ENCODE measurements around the gene BHMT. TPM values are rescaled to one million over a fixed set of nuclear protein-coding genes. Genes with fewer than 3 reads are reported as not detected.
A peak's percentile ranks its signal among the peaks of the same experiment; 100 is the strongest.

BHMT gene
- total and polyA plus RNA-seq, 2 of the 4 experiments (the other 2 are of a cell fraction): not detected

- no peaks in the 10 kb centered on the region for H3K36me3 ChIP-seq (ENCODE audit: control insufficient read depth, insufficient read depth, low read length)
- no peaks in the 10 kb centered on the region for H3K9me1 ChIP-seq (ENCODE audit: insufficient read depth, low read length)
- no peak overlapping the region; the same call in 1 of the 2 replicates for H3K18ac ChIP-seq (ENCODE audit: low read depth, low read length)
- H2BK120ac ChIP-seq (ENCODE audit: low read depth, low read length): no peak overlapping the region
- intact Hi-C loops (cut with micrococcal nuclease): no loop called here
- POLR2A ChIA-PET (ENCODE audit: unreplicated experiment): no interaction called here
- TF ChIP-seq NFE2L2 (IDR thresholded peaks at IDR 0.05; ENCODE audit: low read depth, low read length): peak; percentile 49; the same call in 1 of the 2 replicates
- TF ChIP-seq FOS (IDR thresholded peaks at IDR 0.05; ENCODE audit: low read depth, low read length): no peak
- TF ChIP-seq CEBPB (IDR thresholded peaks at IDR 0.05; ENCODE audit: low read depth, low read length): no peak
- no peak for TF ChIP-seq POLR2A (IDR thresholded peaks at IDR 0.05; ENCODE audit: low read depth, low read length)
- in situ Hi-C loops (cut with MboI; ENCODE audit: low sequenced_read_pairs): no loop called here
- peaks cover 10% of the 10 kb centered on the region for H3K9me3 ChIP-seq (ENCODE audit: control insufficient read depth, insufficient read depth, low read length)
- H4K8ac ChIP-seq (ENCODE audit: low read depth in 2 of 2, low read length in 2 of 2): no peak overlapping the region
- no TSS peak for BruUV-seq (replicated peaks)
- no peak overlapping the region for H4K5ac ChIP-seq (ENCODE audit: low read depth, low read length)
- no peak overlapping the region for H2AK9ac ChIP-seq (replicated peaks; ENCODE audit: low read depth, low read length, poor library complexity)
- 54 to 100% methylated on average over 1 to 4 of the region's 6 CpGs for WGBS, 2 experiments (ENCODE audit: extremely low coverage in 2 of 2, insufficient read length in 1 of 2)
- H4K20me1 ChIP-seq (ENCODE audit: insufficient read depth, low read length): no peaks in the 10 kb centered on the region
- H3K4me2 ChIP-seq (ENCODE audit: low read depth, low read length): no peak overlapping the region
- H2BK15ac ChIP-seq (ENCODE audit: low read depth, low read length): no peak overlapping the region
- no peaks in the 10 kb centered on the region for H3K79me1 ChIP-seq (ENCODE audit: low read depth in 1 of 2, low read length in 2 of 2)
- H3K27me3 ChIP-seq (ENCODE audit: control insufficient read depth, insufficient read depth, low read length): peaks cover 4% of the 10 kb centered on the region; the same call in 1 of the 2 replicates
- H4K91ac ChIP-seq (ENCODE audit: insufficient read depth, low read depth, low read length): no peak overlapping the region; the same call in 1 of the 2 replicates
- H3K27ac ChIP-seq (ENCODE audit: insufficient read depth, low read length): no peak overlapping the region
- H3K9ac ChIP-seq (ENCODE audit: low read depth, low read length): no peak overlapping the region
- H3K4ac ChIP-seq (ENCODE audit: low read depth, low read length): no peak overlapping the region
- CTCF ChIA-PET: interaction anchor here (1.0 kb wide), 1 partner anchor 37 kb away, joined by 3 read pairs; no protein-coding TSS in a partner anchor
- H3K23ac ChIP-seq (ENCODE audit: low read depth, low read length): no peak overlapping the region
- H2BK5ac ChIP-seq (ENCODE audit: low read depth, low read length, poor library complexity, severe bottlenecking): no peak overlapping the region
- H2BK20ac ChIP-seq (ENCODE audit: low read depth, low read length): no peak overlapping the region
- 0 out of 2 replicates have a peak overlapping the region, but pooled peaks have one; percentile 39 for H2AK5ac ChIP-seq (ENCODE audit: low read depth, low read length)
- no peak overlapping the region for H3K56ac ChIP-seq (ENCODE audit: extremely low read depth, insufficient read depth, low read length)
- no peak overlapping the region for H2AFZ ChIP-seq (replicated peaks; ENCODE audit: low read length, poor library complexity)
- ATAC-seq (ENCODE audit: low read depth): no peak
- peaks cover 3% of the 10 kb centered on the region; the same call in 1 of the 2 replicates for H3K4me1 ChIP-seq (ENCODE audit: control insufficient read depth, insufficient read depth, low read length)
- H3K14ac ChIP-seq (replicated peaks; ENCODE audit: low read depth, low read length): no peak overlapping the region
- H3K4me3 ChIP-seq (ENCODE audit: insufficient read depth, low read depth, low read length): no peak overlapping the region
- DNase-seq: peak; percentile 34
- dilution Hi-C loops (cut with HindIII; ENCODE audit: low sequenced_read_pairs, unreplicated experiment): no loop called here
Observed at GRCh38 chr5:79143684-79144379, 32.2 kb downstream of the BHMT start.

Measured in IMR-90 (cell line).